Measurements from ENCODE around the gene KIRREL3.

Gene KIRREL3

DNA sequence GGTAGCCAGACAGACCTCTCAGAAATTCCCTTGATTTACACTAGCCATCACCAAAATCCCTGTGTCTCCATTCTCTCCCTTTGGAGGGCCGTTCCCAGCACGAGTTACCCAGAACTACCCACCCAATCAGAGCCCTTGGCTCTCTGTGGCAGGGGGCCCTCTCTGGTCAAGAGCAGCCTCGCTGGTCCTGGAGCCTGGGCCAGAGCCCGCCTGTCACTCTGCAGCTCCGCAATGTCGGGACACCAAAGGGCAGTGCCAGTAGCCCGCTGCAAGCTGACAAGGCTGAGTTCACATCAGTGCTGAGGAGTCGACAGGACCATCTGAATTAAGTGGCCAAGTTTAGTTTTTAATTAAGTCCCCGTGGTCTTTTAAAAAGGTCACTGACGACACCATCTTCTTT is 403.5 kb downstream of the KIRREL3 start:
- TF ChIP-seq, protein P1, sequence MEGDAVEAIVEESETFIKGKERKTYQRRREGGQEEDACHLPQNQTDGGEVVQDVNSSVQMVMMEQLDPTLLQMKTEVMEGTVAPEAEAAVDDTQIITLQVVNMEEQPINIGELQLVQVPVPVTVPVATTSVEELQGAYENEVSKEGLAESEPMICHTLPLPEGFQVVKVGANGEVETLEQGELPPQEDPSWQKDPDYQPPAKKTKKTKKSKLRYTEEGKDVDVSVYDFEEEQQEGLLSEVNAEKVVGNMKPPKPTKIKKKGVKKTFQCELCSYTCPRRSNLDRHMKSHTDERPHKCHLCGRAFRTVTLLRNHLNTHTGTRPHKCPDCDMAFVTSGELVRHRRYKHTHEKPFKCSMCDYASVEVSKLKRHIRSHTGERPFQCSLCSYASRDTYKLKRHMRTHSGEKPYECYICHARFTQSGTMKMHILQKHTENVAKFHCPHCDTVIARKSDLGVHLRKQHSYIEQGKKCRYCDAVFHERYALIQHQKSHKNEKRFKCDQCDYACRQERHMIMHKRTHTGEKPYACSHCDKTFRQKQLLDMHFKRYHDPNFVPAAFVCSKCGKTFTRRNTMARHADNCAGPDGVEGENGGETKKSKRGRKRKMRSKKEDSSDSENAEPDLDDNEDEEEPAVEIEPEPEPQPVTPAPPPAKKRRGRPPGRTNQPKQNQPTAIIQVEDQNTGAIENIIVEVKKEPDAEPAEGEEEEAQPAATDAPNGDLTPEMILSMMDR (IDR thresholded peaks at IDR 0.05; ENCODE audit: insufficient read depth, low read length), result no peak
- no peaks in the 10 kb centered on the region for H3K27me3 ChIP-seq (ENCODE audit: insufficient read depth, poor library complexity, severe bottlenecking)
- no peak overlapping the region for H3K27ac ChIP-seq (replicated peaks)
- H3K4me3 ChIP-seq (replicated peaks; ENCODE audit: insufficient read depth, low read length), result no peak overlapping the region
- DNase-seq (ENCODE audit: low read depth in 1 of 2, low spot score in 1 of 2), result no peak

DNA sequence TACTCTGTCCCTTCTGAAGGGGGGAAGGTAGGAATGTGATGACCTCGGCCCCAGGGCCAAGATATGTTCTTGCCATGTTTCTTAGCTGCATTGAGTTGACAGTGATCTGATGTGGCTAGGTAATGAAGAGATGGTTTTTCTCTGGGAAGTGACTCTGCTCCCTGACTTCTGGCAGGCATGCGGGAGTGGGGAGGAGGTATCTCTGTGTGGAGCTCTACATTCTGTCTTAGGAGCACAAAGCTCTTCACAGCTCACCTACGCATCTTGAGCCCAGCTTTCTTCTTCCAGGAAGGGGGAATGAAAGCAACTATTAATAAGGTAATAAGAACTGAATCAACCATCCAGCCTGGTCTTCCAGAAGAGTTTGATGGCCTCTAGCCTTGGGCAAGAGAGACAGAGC is 404.1 kb downstream of the KIRREL3 start:
- no peak for TF ChIP-seq GABPA (IDR thresholded peaks at IDR 0.05; ENCODE audit: low read depth)
- TF ChIP-seq SPI1 (IDR thresholded peaks at IDR 0.05; ENCODE audit: borderline replicate concordance, low read depth), result no peak
- TF ChIP-seq, protein P1 (IDR thresholded peaks at IDR 0.05; ENCODE audit: insufficient read depth, low read length), result no peak
- no peak for TF ChIP-seq POLR2AphosphoS5 (IDR thresholded peaks at IDR 0.05; ENCODE audit: low read depth)
- TF ChIP-seq, protein P2, sequence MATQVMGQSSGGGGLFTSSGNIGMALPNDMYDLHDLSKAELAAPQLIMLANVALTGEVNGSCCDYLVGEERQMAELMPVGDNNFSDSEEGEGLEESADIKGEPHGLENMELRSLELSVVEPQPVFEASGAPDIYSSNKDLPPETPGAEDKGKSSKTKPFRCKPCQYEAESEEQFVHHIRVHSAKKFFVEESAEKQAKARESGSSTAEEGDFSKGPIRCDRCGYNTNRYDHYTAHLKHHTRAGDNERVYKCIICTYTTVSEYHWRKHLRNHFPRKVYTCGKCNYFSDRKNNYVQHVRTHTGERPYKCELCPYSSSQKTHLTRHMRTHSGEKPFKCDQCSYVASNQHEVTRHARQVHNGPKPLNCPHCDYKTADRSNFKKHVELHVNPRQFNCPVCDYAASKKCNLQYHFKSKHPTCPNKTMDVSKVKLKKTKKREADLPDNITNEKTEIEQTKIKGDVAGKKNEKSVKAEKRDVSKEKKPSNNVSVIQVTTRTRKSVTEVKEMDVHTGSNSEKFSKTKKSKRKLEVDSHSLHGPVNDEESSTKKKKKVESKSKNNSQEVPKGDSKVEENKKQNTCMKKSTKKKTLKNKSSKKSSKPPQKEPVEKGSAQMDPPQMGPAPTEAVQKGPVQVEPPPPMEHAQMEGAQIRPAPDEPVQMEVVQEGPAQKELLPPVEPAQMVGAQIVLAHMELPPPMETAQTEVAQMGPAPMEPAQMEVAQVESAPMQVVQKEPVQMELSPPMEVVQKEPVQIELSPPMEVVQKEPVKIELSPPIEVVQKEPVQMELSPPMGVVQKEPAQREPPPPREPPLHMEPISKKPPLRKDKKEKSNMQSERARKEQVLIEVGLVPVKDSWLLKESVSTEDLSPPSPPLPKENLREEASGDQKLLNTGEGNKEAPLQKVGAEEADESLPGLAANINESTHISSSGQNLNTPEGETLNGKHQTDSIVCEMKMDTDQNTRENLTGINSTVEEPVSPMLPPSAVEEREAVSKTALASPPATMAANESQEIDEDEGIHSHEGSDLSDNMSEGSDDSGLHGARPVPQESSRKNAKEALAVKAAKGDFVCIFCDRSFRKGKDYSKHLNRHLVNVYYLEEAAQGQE (IDR thresholded peaks at IDR 0.05; ENCODE audit: insufficient replicate concordance, low read depth), result no peak
- no peaks in the 10 kb centered on the region for H3K27me3 ChIP-seq (ENCODE audit: insufficient read depth, poor library complexity, severe bottlenecking)
- no peak for DNase-seq (ENCODE audit: low read depth in 1 of 2, low spot score in 1 of 2)
- H3K27ac ChIP-seq (replicated peaks), result no peak overlapping the region
- no peak overlapping the region for H3K4me3 ChIP-seq (replicated peaks; ENCODE audit: insufficient read depth, low read length)

DNA sequence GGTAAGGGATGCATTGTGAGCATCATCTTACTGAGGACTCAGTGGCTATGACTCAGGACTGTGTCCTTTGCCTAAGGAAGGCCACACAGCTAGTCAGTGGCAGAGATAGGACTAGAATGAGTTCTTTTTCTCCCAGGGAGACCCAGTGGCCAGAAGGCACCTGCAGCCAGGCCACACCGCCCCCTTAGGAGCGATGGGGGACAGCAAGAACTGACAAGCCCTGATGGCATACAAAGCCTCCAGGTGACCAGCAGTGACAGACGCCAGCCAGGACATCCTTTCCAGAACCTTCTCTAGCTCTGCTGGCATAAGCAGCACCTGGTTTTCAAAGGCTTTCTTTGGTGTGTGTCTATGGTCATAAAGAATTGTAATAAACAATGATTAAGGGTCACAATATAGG is 405.0 kb downstream of the KIRREL3 start:
- Histone ChIP-seq H3K27me3 (ENCODE audit: insufficient read depth, poor library complexity, severe bottlenecking) (no peaks in the 10 kb centered on the region), H3K4me3 (replicated peaks; ENCODE audit: insufficient read depth, low read length) (no peak overlapping the region), H3K27ac (replicated peaks) (no peak overlapping the region)
- DNase-seq (ENCODE audit: low read depth in 1 of 2, low spot score in 1 of 2), result no peak
- no peak for TF ChIP-seq POLR2AphosphoS5 (IDR thresholded peaks at IDR 0.05; ENCODE audit: low read depth)
- TF ChIP-seq SPI1 (IDR thresholded peaks at IDR 0.05; ENCODE audit: borderline replicate concordance, low read depth), result no peak
- TF ChIP-seq GABPA (IDR thresholded peaks at IDR 0.05; ENCODE audit: low read depth), result no peak
- TF ChIP-seq, protein P2 (IDR thresholded peaks at IDR 0.05; ENCODE audit: insufficient replicate concordance, low read depth), result no peak
- TF ChIP-seq, protein P1 (IDR thresholded peaks at IDR 0.05; ENCODE audit: insufficient read depth, low read length), result no peak

DNA sequence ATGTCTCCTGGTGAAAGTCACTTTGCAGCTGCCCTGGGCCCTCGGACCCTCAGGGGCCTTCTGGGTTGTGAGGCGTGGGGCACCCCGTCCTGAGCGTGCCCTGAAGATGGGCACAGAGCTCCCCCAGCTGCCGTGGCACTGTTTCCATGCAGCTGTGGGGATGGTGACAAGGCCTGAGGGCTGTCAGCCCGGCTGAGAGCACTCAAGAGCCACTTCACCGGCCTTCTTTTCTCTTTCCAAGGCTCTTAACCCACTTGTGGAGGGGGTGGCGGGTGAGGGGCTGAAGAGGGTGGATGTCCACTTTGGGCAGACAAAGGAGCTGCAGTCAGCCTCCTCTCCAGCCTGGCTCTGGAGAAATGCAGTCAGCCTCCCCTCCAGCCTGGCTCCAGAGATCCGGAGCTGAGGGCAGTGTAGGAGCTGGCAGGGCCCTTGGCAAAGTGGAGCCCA is 405.6 kb downstream of the KIRREL3 start:
- TF ChIP-seq, protein P2 (IDR thresholded peaks at IDR 0.05; ENCODE audit: insufficient replicate concordance, low read depth), result no peak
- TF ChIP-seq GABPA (IDR thresholded peaks at IDR 0.05; ENCODE audit: low read depth), result no peak
- Histone ChIP-seq H3K27ac (replicated peaks) (no peak overlapping the region), H3K27me3 (ENCODE audit: insufficient read depth, poor library complexity, severe bottlenecking) (no peaks in the 10 kb centered on the region), H3K4me3 (replicated peaks; ENCODE audit: insufficient read depth, low read length) (no peak overlapping the region)
- no peak for DNase-seq (ENCODE audit: low read depth in 1 of 2, low spot score in 1 of 2)

Data from HL-60 (cell line).